ENCODE measurements around the gene CNOT2. TPM values are rescaled to one million over a fixed set of nuclear protein-coding genes. Genes with fewer than 3 reads are reported as not detected.

Gene CNOT2
- total and polyA plus RNA-seq, 2 experiments from 2014 or later = 110 to 152 TPM

DNA sequence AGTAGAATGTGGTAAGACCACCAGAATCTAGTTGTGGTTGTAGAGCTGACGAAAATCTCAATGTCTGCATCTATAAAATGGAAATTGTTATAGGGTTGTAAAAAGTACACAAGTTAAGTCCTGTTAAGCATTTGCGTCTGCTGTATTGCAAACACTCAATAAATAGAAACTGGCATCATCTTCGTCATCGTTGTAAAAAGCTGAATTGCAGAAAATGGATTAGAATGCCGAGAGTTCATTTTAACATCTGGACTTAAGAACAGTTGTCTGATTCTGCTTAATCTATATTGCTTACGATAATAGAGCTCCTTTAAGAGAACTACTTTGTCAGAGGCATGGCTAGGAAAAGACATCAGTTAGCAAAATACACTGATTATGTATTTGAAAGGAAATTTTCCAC lies 156.1 kb downstream of the CNOT2 start (continued):
- no peak for TF ChIP-seq ETS1 (IDR thresholded peaks at IDR 0.05)
- no peak for TF ChIP-seq JUNB (IDR thresholded peaks at IDR 0.05; ENCODE audit: unreplicated experiment)
- TF ChIP-seq, protein P1, sequence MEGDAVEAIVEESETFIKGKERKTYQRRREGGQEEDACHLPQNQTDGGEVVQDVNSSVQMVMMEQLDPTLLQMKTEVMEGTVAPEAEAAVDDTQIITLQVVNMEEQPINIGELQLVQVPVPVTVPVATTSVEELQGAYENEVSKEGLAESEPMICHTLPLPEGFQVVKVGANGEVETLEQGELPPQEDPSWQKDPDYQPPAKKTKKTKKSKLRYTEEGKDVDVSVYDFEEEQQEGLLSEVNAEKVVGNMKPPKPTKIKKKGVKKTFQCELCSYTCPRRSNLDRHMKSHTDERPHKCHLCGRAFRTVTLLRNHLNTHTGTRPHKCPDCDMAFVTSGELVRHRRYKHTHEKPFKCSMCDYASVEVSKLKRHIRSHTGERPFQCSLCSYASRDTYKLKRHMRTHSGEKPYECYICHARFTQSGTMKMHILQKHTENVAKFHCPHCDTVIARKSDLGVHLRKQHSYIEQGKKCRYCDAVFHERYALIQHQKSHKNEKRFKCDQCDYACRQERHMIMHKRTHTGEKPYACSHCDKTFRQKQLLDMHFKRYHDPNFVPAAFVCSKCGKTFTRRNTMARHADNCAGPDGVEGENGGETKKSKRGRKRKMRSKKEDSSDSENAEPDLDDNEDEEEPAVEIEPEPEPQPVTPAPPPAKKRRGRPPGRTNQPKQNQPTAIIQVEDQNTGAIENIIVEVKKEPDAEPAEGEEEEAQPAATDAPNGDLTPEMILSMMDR (conservative IDR thresholded peaks at IDR 0.05; ENCODE audit: low read depth in 2 of 2) = no peak
- TF ChIP-seq ZNF331 (CRISPR knock-in tag; IDR thresholded peaks at IDR 0.05; ENCODE audit: low read depth) = no peak
- TF ChIP-seq EZH2 (IDR thresholded peaks at IDR 0.05; ENCODE audit: low read depth, unreplicated experiment) = no peak

- Histone ChIP-seq H3K4me1 (ENCODE audit: insufficient read depth) (no peaks in the 10 kb centered on the region), H3K4me3 (no peak overlapping the region), H3K27ac (ENCODE audit: low read depth) (no peak overlapping the region), H3K4me2 (no peak overlapping the region), H3K27me3 (ENCODE audit: insufficient read depth) (no peaks in the 10 kb centered on the region), H3F3A (replicated peaks; ENCODE audit: low read depth) (no peaks in the 10 kb centered on the region), H4K20me1 (replicated peaks; ENCODE audit: insufficient read depth) (no peaks in the 10 kb centered on the region), H3K36me3 (ENCODE audit: insufficient read depth) (0 out of 2 replicates have a peak, but pooled peaks cover 6% of the 10 kb centered on the region), H2AFZ (no peak overlapping the region), H3K79me2 (replicated peaks; ENCODE audit: insufficient read depth) (0 out of 2 replicates have a peak, but pooled peaks cover 11% of the 10 kb centered on the region), H3K9me2 (ENCODE audit: insufficient read depth) (no peaks in the 10 kb centered on the region)
- DNase-seq (ENCODE audit: low spot score) (no peak), ATAC-seq (no peak)
- H3K27ac Mint-ChIP-seq = no peak overlapping the region
- H3K4me3 Mint-ChIP-seq = no peak overlapping the region
- no peaks in the 10 kb centered on the region for H3K27me3 Mint-ChIP-seq (ENCODE audit: insufficient read depth, low read depth, poor library complexity)
- TF ChIP-seq ZNF114 (CRISPR knock-in tag; IDR thresholded peaks at IDR 0.05) (no peak), ZNF462 (CRISPR knock-in tag; IDR thresholded peaks at IDR 0.05) (no peak), NANOG (IDR thresholded peaks at IDR 0.05; ENCODE audit: borderline replicate concordance) (no peak), EZH2 (IDR thresholded peaks at IDR 0.05; ENCODE audit: low read depth, unreplicated experiment) (no peak)
- H3K36me3 Mint-ChIP-seq (ENCODE audit: low read depth) = peaks cover 45% of the 10 kb centered on the region
- H3K9me3 Mint-ChIP-seq = no peaks in the 10 kb centered on the region
- H3K4me1 Mint-ChIP-seq = no peaks in the 10 kb centered on the region
Measured at GRCh38 chr12:70400124-70400523, 156.9 kb downstream of the CNOT2 start.
